Activated naive CD8-positive, alpha-beta T cell treated with anti-CD3 and anti-CD28 coated beads for 36 hours (primary cell): Measurements from ENCODE around the gene MED12. TPM values are rescaled to one million over a fixed set of nuclear protein-coding genes. Genes with fewer than 3 reads are reported as not detected.

Source experiments
- DNase-seq: peaks from one replicate; pipeline ENCODE4 v3.0.0; 2021
- H3K27ac Mint-ChIP-seq: one replicate; pipeline ENCODE4 v1.8.0; 2022; ENCODE audit warnings: mild to moderate bottlenecking, moderate library complexity, mixed read lengths
- H3K27me3 Mint-ChIP-seq: one replicate; pipeline ENCODE4 v1.8.0; 2022; ENCODE audit warnings: mild to moderate bottlenecking, mixed read lengths
- H3K36me3 Mint-ChIP-seq: one replicate; pipeline ENCODE4 v1.8.0; 2021; ENCODE audit warnings: mild to moderate bottlenecking, mixed read lengths
- H3K4me1 Mint-ChIP-seq: one replicate; pipeline ENCODE4 v1.8.0; 2021; ENCODE audit warnings: mixed read lengths
- H3K4me3 Mint-ChIP-seq: one replicate; pipeline ENCODE4 v1.8.0; 2022; ENCODE audit warnings: mild to moderate bottlenecking, moderate library complexity, mixed read lengths
- H3K9me3 Mint-ChIP-seq: one replicate; pipeline ENCODE4 v1.8.0; 2022; ENCODE audit warnings: mixed read lengths
- total RNA-seq, 2 experiments: library from RNA; stranded (reverse); gene quantifications; one replicate each; pipeline ENCODE4 v1.2.3, GENCODE V29; 2021

MED12 gene
- total RNA-seq, 2 experiments from 2014 or later: 43.4 to 46.4 TPM

DNA sequence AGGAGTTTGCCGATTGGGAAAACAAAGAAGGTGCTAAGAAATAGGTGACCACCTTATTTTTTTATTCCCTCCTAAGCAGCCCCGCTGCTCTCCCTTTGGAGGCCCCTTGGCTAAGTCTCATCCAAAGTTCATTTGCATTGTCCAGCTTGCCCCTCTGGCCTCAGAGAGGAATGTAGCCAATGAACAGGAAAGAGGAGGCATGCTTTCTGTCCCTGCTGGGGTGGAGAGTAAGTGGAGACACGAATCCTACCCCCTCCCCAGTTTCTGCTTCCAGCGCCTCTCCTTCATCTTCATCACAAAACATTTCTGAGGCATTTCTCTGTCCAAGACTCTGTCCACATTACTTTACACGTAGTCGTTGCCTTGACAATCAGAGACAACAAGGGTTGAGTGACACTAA lies 64.9 kb downstream of the MED12 start:
- Mint-ChIP-seq H3K36me3 (peaks cover 3% of the 10 kb centered on the region), H3K9me3 (no peaks in the 10 kb centered on the region), H3K27me3 (no peaks in the 10 kb centered on the region), H3K4me3 (no peak overlapping the region), H3K4me1 (peaks cover 12% of the 10 kb centered on the region), H3K27ac (no peak overlapping the region)
- DNase-seq: no peak

DNA sequence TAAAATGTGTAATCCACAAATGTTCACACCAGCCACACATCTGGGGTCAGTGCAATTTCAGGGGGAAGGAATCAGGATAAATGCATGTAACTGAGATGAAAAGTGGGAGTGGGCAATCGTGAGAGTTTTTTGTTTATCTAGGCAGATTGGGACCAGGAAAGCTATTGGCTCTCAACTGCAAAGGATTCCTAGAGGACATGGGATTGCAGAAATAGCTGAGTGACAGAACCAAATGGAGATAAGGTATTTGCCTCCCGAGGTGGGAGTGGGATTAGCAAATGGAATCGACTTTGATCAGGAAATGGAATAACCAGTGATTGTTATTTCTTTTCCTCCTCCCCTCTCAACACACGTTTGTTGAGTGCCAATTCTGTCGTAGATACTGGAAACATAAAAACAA lies 65.7 kb downstream of the MED12 start:
- H3K36me3 Mint-ChIP-seq: peaks cover 3% of the 10 kb centered on the region
- H3K9me3 Mint-ChIP-seq: no peaks in the 10 kb centered on the region
- H3K27me3 Mint-ChIP-seq: no peaks in the 10 kb centered on the region
- no peak for DNase-seq
- peaks cover 10% of the 10 kb centered on the region for H3K4me1 Mint-ChIP-seq
- no peak overlapping the region for H3K4me3 Mint-ChIP-seq
- H3K27ac Mint-ChIP-seq: no peak overlapping the region

DNA sequence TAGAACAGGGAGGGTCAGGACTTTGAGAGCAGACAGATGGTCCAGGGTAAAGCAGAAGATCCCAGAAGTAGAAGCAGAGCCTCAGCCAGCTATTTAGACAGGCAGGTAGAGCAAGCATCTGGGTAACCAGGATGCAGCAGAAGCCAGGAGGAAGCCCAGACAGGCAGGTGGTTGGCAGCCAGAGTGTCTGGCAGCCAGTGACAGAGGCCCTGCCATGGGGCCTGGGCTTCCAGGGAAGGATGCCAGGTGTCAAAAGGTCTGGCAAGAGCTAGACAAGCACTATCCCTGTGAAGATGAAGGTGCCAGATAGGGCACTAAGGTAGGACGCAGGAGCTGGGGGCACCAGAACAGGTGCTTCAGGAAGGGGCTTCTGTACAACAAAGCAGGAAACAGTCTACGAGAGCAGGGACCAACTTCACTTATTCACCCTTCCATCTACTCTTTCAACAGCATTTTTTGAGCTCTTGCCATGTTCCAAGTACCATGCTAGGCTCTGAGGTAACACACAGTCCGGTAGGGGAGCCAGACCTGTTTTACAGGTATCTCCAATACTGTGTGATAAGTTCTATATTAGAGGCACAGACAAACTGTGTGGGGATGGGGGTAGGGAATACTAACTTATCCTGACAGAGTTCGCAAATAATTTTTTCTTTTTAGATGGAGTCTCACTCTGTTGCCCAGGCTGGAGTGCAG lies 66.6 kb downstream of the MED12 start:
- Mint-ChIP-seq H3K4me3 (no peak overlapping the region), H3K27ac (no peak overlapping the region), H3K4me1 (peaks cover 10% of the 10 kb centered on the region), H3K27me3 (no peaks in the 10 kb centered on the region), H3K36me3 (peaks cover 3% of the 10 kb centered on the region), H3K9me3 (no peaks in the 10 kb centered on the region)
- no peak for DNase-seq

DNA sequence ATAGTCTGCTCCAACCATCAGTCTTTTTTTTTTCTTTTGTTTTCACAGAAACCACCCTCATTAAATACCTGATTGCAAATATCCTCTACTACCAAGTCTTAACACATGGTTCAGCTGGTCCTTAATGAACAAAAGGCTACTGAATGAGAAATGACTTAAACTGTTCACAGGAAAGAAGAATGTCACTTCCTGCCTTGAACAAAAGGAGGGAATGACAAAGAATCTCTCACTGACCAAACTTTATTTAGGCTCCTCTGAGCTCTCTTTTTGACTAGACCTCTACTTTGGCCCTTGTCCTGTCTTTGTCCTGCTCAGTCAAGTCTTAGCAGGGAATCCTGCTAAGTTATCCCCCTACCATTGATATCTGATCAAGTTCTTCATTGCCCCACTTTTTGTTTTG lies 72.9 kb downstream of the MED12 start:
- H3K4me3 Mint-ChIP-seq: no peak overlapping the region
- H3K27ac Mint-ChIP-seq: peak overlapping the region; percentile 75

More for the DNA sequence above, 72.9 kb downstream of the MED12 start:
- Mint-ChIP-seq H3K36me3 (peaks cover 9% of the 10 kb centered on the region), H3K27me3 (no peaks in the 10 kb centered on the region), H3K4me1 (peaks cover 19% of the 10 kb centered on the region), H3K9me3 (peaks cover 2% of the 10 kb centered on the region)
- no peak for DNase-seq

Other genes starting within 250 kb of the MED12 start
- not detected for gene TEX11, start 209.9 kb upstream of the MED12 start, total RNA-seq
- gene SLC7A3, start 187.5 kb upstream of the MED12 start, total RNA-seq: 1 to 10 TPM; 2.9 to 3.0 TPM
- 10 to 100 TPM; 44.4 to 44.8 TPM for gene SNX12, start 50.3 kb upstream of the MED12 start, total RNA-seq
- 1 to 10 TPM; 6.0 to 7.8 TPM for gene FOXO4, start 22.7 kb upstream of the MED12 start, total RNA-seq
- 10 to 100 TPM in 1 of 2 experiments, 1 to 10 TPM in 1; 6.7 to 10.4 TPM for gene CXorf65, start 11.9 kb upstream of the MED12 start, total RNA-seq
- 100 to 1,000 TPM; 231 to 241 TPM for gene IL2RG, start 7.0 kb upstream of the MED12 start, total RNA-seq
- gene NLGN3, start 26.2 kb downstream of the MED12 start, total RNA-seq: under 1 TPM; 0.41 to 0.58 TPM
- not detected for gene GJB1, start 104.6 kb downstream of the MED12 start, total RNA-seq
- 10 to 100 TPM; 22.9 to 25.1 TPM for gene ZMYM3, start 135.5 kb downstream of the MED12 start, total RNA-seq
- gene NONO, start 165.0 kb downstream of the MED12 start, total RNA-seq: 100 to 1,000 TPM; 521 to 536 TPM
- gene ITGB1BP2, start 183.2 kb downstream of the MED12 start, total RNA-seq: 1 to 10 TPM; 4.9 to 5.6 TPM
- 10 to 100 TPM; 30.5 to 30.7 TPM for gene TAF1, start 247.8 kb downstream of the MED12 start, total RNA-seq